ENCODE data around the gene LGALS4. TPM values are rescaled to one million over a fixed set of nuclear protein-coding genes. Genes with fewer than 3 reads are reported as not detected.
"Not testable (repeated sequence)": the region's sequence is repeated elsewhere in the genome, so short reads cannot be mapped to it uniquely, and the experiment has no call there.

LGALS4 gene
- total RNA-seq, 2 experiments from 2014 or later: 3.8 to 4.0 TPM

- DNase-seq (no peak), ATAC-seq (ENCODE audit: low read depth) (no peak)
- POLR2A ChIA-PET: interaction anchor here (1.3 to 5.1 kb wide), 2 partner anchors 13 to 47 kb away, joined by 3 to 55 read pairs; no protein-coding TSS in a partner anchor
- Mint-ChIP-seq H3K4me3 (peak overlapping the region; percentile 95), H3K9me3 (no peaks in the 10 kb centered on the region), H3K27ac (peak overlapping the region; percentile 88), H3K4me1 (peaks cover 27% of the 10 kb centered on the region), H3K36me3 (peaks cover 23% of the 10 kb centered on the region), H3K27me3 (no peaks in the 10 kb centered on the region)
Observed at GRCh38 chr19:38830039-38830733, 17.4 kb upstream of the LGALS4 start.

- ATAC-seq (ENCODE audit: low read depth); POLR2A ChIA-PET; H3K9me3 Mint-ChIP-seq; H3K27ac Mint-ChIP-seq; DNase-seq; H3K27me3 Mint-ChIP-seq; H3K4me3 Mint-ChIP-seq: not testable (repeated sequence)
- Mint-ChIP-seq H3K4me1 (peaks cover 27% of the 10 kb centered on the region), H3K36me3 (peaks cover 30% of the 10 kb centered on the region)
Observed at GRCh38 chr19:38829203-38829602, 16.5 kb upstream of the LGALS4 start.

DNA sequence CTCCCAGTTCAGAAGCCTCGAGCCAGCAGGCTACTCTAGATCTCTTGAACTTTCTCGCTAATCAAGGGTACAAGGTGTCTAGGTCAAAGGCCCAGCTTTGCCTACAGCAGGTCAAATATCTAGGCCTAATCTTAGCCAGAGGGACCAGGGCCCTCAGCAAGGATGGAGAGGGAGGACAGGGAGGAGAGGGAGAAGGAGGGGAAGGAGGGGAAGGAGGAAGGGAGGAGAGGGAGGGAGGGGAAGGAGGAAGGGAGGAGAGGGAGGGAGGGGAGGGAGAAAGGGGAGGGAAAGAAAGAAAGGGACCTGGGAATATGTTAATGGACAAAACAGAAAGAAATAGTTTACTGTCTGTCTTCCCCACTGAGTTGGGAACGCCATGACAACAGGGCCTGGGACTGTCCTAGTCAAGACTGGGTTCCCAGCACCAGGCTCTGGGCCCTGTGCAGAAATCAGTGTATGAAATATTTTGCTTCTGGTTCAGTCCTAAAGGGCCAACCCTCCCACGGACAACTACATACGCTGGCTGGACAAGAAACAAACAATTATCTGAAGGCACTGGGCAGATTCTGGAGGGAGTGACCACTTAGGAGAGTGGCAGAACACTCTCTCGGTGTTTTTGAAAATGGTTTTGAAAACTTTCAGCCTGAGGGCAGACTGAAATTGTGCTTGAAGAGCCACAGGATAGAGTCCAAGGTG is 14.3 kb upstream of the LGALS4 start:
- DNase-seq: no peak
- H3K36me3 Mint-ChIP-seq: peaks cover 52% of the 10 kb centered on the region
- no peak overlapping the region for H3K4me3 Mint-ChIP-seq
- POLR2A ChIA-PET: interaction anchor here (0.6 to 0.9 kb wide), 2 partner anchors 74 to 522 kb away, joined by 3 to 4 read pairs; no protein-coding TSS in a partner anchor
- H3K4me1 Mint-ChIP-seq: peaks cover 19% of the 10 kb centered on the region
- H3K27me3 Mint-ChIP-seq: no peaks in the 10 kb centered on the region
- ATAC-seq (ENCODE audit: low read depth): no peak
- H3K27ac Mint-ChIP-seq: peak overlapping the region; percentile 56
- H3K9me3 Mint-ChIP-seq: no peaks in the 10 kb centered on the region

- not testable (repeated sequence) for H3K27ac Mint-ChIP-seq; DNase-seq; H3K4me3 Mint-ChIP-seq; H3K27me3 Mint-ChIP-seq; H3K9me3 Mint-ChIP-seq; ATAC-seq (ENCODE audit: low read depth)
- H3K4me1 Mint-ChIP-seq: peaks cover 14% of the 10 kb centered on the region
- POLR2A ChIA-PET: interaction anchor here (0.6 to 0.9 kb wide), 2 partner anchors 75 to 521 kb away, joined by 3 to 4 read pairs; no protein-coding TSS in a partner anchor
- H3K36me3 Mint-ChIP-seq: peaks cover 51% of the 10 kb centered on the region
Observed at GRCh38 chr19:38825936-38826335, 13.2 kb upstream of the LGALS4 start.

GRCh38 chr19:38821230-38821825 is 8.6 kb upstream of the LGALS4 start:
- H3K27me3 Mint-ChIP-seq; DNase-seq; H3K27ac Mint-ChIP-seq; H3K9me3 Mint-ChIP-seq; H3K4me1 Mint-ChIP-seq; ATAC-seq (ENCODE audit: low read depth); POLR2A ChIA-PET; H3K4me3 Mint-ChIP-seq: not testable (repeated sequence)
- H3K36me3 Mint-ChIP-seq: peaks cover 37% of the 10 kb centered on the region

DNA sequence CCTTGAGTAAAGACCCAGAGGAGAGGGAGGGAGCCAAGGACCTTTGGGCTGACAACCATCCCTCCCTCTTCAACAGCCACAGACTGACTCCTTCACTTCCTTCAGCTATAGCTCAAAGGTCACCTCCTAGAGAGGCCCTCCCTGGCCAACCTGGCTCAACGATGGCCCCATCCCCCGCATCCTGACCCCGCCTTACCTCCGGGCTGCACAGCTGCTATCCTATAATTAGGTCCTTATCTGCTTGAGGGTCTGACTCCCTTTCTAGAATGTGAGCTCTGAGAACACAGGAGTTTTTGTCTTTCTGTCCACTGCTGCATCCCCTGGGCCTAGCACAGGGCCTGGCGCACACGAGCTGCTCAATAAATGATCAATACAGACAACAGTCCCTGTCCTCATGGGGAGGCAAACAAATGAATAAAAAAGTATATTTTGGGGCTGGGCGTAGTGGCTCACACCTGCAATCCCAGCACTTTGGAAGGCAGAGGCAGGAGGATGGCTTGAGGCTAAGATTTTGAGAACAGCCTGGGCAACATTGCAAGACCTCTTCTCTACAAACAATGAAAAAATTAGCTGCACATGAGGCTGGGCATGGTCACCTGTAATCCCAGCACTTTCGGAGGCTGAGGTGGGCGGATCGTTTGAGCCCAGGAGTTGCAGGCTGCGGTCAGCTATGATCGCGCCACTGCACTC is 6.6 kb upstream of the LGALS4 start:
- Mint-ChIP-seq H3K4me1 (no peaks in the 10 kb centered on the region), H3K36me3 (peaks cover 33% of the 10 kb centered on the region), H3K27ac (peak overlapping the region; percentile 31), H3K27me3 (no peaks in the 10 kb centered on the region), H3K4me3 (no peak overlapping the region), H3K9me3 (no peaks in the 10 kb centered on the region)
- POLR2A ChIA-PET: no interaction called here
- DNase-seq (no peak), ATAC-seq (ENCODE audit: low read depth) (no peak)

- no peak for DNase-seq
- Mint-ChIP-seq H3K4me3 (no peak overlapping the region), H3K27me3 (no peaks in the 10 kb centered on the region), H3K27ac (no peak overlapping the region), H3K36me3 (peaks cover 11% of the 10 kb centered on the region), H3K9me3 (no peaks in the 10 kb centered on the region), H3K4me1 (no peaks in the 10 kb centered on the region)
- POLR2A ChIA-PET: no interaction called here
- ATAC-seq (ENCODE audit: low read depth): no peak
Observed at GRCh38 chr19:38817081-38817480, 4.3 kb upstream of the LGALS4 start.

GRCh38 chr19:38816131-38816750 is 3.5 kb upstream of the LGALS4 start:
- H3K27ac Mint-ChIP-seq: no peak overlapping the region
- H3K4me3 Mint-ChIP-seq: no peak overlapping the region
- no peaks in the 10 kb centered on the region for H3K9me3 Mint-ChIP-seq
- POLR2A ChIA-PET: no interaction called here
- H3K36me3 Mint-ChIP-seq: peaks cover 8% of the 10 kb centered on the region
- no peak for ATAC-seq (ENCODE audit: low read depth)
- H3K4me1 Mint-ChIP-seq: no peaks in the 10 kb centered on the region
- no peak for DNase-seq
- H3K27me3 Mint-ChIP-seq: no peaks in the 10 kb centered on the region

GRCh38 chr19:38815059-38816001 is 2.6 kb upstream of the LGALS4 start:
- Mint-ChIP-seq H3K9me3 (no peaks in the 10 kb centered on the region), H3K36me3 (peaks cover 7% of the 10 kb centered on the region), H3K27ac (no peak overlapping the region), H3K4me1 (no peaks in the 10 kb centered on the region), H3K4me3 (no peak overlapping the region), H3K27me3 (no peaks in the 10 kb centered on the region)
- ATAC-seq (ENCODE audit: low read depth) (no peak), DNase-seq (no peak)
- POLR2A ChIA-PET: no interaction called here

DNA sequence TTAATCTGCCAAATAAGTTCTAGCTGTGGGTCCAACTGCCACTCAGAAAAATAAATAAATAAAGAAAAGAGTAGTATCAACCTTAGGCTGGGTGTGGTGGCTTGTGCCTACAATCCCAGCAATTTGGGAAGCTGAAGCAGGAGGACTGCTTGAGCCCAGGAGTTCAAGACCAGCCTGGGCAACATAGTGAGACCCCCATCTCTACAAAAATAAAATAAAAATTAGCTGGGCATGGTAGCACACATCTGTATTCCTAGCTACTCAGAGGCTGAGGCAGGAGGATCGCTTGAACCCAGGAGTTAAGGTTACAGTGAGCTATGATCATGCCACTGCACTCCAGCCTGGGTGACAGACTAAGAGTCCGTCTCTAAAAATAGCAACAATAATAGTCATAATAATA is 1.2 kb upstream of the LGALS4 start:
- H3K27me3 Mint-ChIP-seq; POLR2A ChIA-PET; ATAC-seq (ENCODE audit: low read depth); H3K4me1 Mint-ChIP-seq; H3K36me3 Mint-ChIP-seq; H3K27ac Mint-ChIP-seq; DNase-seq; H3K4me3 Mint-ChIP-seq; H3K9me3 Mint-ChIP-seq: not testable (repeated sequence)

DNA sequence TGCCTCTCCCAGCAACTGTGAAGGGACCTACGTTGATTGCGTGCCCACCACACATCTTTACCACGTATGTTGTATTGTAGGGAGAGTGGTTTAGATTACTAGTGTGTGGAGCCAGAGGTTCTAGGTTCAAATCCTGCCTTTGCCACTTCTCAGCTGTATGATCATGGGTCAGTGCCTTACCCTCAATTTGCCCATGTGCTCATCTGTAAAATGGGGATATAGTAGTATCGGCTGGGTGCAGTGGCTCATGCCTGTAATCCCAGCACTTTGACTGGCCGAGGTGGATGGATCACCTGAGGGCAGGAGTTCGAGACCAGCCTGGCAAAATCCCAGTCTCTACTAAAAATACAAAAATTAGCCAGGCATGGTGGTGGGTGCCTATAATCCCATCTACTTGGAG is 578 bp upstream of the LGALS4 start:
- Mint-ChIP-seq H3K36me3 (peaks cover 7% of the 10 kb centered on the region), H3K4me1 (no peaks in the 10 kb centered on the region), H3K27ac (no peak overlapping the region), H3K27me3 (no peaks in the 10 kb centered on the region), H3K4me3 (no peak overlapping the region), H3K9me3 (no peaks in the 10 kb centered on the region)
- ATAC-seq (ENCODE audit: low read depth): no peak
- POLR2A ChIA-PET: interaction anchor here (2.8 kb wide), 1 partner anchor 19 kb away, joined by 7 read pairs; the partner anchor contains the start of gene ECH1
- DNase-seq: no peak
